KOPT-K1 (cell line): ENCODE data around the gene DBX2.
"Not testable (repeated sequence)": the region's sequence is repeated elsewhere in the genome, so short reads cannot be mapped to it uniquely, and the experiment has no call there.

Source experiments
- H3K27ac ChIP-seq: fragments of 200-600 bp; sonication (generic); 2 replicates; pipeline ENCODE4 v1.5.1; 2016; ENCODE audit warnings: antibody characterized with exemption, mild to moderate bottlenecking, low read depth, low read length; ENCODE audit not compliant: poor library complexity, severe bottlenecking
- H3K36me3 ChIP-seq: fragments of 200-600 bp; sonication (generic); 2 replicates; pipeline ENCODE4 v1.5.1; 2017; ENCODE audit warnings: antibody characterized with exemption, mild to moderate bottlenecking, low read length, moderate library complexity; ENCODE audit not compliant: insufficient read depth
- H3K9me3 ChIP-seq: fragments of 200-600 bp; sonication (generic); 2 replicates; pipeline ENCODE4 v1.5.1; 2017; ENCODE audit warnings: antibody characterized with exemption, low read length, mild to moderate bottlenecking; ENCODE audit not compliant: insufficient read depth, poor library complexity, severe bottlenecking

DBX2 gene

DNA sequence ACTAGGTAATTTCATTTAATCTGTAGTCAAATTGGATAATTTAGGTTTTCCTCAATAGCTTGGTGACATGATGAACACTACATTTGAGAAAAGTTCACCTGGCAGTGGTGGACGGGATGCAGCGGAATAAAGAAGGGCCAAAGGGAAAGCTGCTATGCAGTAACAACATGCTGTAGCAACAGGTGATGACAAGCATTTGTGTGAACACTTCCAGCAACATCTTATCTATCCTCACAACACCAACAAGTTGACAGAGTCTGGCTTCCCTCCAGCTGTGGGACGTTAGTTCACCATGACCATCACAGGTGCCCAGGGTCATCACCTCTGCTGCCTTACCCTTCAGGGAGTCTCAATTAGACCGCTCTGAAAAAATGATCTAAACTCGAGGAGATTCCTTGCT, 8.3 kb downstream of the DBX2 start:
- Histone ChIP-seq H3K9me3 (no peaks in the 10 kb centered on the region), H3K36me3 (no peaks in the 10 kb centered on the region), H3K27ac (no peak overlapping the region)

DNA sequence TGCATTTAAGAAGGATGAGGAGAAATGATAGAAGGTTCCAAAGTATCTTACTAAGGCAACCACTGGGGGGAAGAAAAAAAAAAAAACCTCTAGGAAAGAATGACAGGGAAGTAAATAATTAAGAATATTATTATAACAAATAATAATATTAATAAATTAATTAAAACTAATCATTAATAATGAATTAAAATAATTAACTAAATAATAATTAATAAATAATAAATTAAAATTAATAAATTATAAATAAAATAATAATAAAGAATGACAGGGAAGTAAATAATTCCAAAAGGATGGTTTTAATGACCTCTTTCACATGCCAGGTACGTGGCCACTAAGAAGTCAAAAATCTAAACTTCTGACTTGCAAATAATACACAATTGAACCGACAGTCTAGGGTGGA, 9.9 kb downstream of the DBX2 start:
- no peak overlapping the region for H3K27ac ChIP-seq

DNA sequence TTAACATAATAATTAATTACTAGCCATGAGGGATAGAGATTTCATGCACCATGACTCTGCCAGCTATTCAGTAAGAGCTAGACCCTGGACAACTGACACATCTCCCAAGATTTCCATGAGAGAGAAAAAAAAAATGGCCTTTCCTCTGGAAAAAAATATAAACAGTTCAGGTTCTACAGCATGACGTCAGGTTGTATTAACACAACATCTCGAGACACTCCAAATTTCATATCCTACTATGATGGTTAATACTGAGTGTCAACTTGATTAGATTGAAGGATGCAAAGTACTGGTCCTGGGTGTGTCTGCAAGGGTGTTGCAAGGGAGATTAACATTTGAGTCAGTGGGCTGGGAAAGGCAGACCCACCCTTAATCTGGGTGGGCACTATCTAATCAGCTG, 11.1 kb downstream of the DBX2 start:
- no peak overlapping the region for H3K27ac ChIP-seq
- no peaks in the 10 kb centered on the region for H3K9me3 ChIP-seq
- H3K36me3 ChIP-seq: no peaks in the 10 kb centered on the region

More for the DNA sequence above, 9.9 kb downstream of the DBX2 start:
- no peaks in the 10 kb centered on the region for H3K36me3 ChIP-seq
- no peaks in the 10 kb centered on the region for H3K9me3 ChIP-seq

DNA sequence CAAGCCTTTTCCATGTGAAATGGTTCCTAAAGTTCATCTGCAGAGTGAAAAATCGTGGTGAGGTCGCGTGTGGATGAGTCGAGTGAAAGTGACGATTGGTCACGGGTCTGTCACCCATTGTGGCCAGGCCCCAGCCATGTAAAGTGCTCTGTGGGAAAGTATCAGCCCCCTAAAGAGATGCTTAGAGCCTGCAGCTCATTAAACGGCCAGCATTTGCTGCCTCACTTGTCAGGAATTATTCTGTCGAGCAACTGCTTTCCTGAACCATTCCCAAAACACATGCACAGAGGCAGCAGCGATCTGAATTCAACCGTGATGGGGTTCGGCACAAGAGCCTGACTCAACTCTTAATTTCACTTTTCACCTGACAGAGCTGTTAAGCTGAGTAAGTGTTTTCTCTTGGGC, 16.0 kb downstream of the DBX2 start:
- no peaks in the 10 kb centered on the region for H3K36me3 ChIP-seq
- H3K27ac ChIP-seq: no peak overlapping the region

DNA sequence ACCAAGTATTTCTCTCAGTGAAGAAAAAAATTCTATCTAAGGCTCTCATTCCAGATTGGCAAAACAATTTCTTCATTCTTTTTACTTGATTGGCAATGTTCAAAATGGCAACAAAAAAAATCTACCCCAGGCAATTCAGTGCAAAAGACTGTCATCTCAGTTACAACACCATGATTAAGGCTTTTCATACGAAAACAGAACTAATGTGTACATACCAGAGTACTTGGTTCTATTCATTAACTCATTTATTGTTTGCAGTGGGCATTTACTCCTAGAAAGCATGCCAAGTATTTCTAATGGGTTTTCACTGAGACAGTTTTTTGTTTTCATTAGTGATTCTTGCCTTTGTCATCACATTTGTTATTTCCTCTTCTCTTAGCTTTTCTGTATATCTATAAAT, 33.0 kb downstream of the DBX2 start:
- Histone ChIP-seq H3K9me3 (no peaks in the 10 kb centered on the region), H3K27ac (no peak overlapping the region), H3K36me3 (no peaks in the 10 kb centered on the region)

More for the DNA sequence above, 16.0 kb downstream of the DBX2 start:
- no peaks in the 10 kb centered on the region for H3K9me3 ChIP-seq

DNA sequence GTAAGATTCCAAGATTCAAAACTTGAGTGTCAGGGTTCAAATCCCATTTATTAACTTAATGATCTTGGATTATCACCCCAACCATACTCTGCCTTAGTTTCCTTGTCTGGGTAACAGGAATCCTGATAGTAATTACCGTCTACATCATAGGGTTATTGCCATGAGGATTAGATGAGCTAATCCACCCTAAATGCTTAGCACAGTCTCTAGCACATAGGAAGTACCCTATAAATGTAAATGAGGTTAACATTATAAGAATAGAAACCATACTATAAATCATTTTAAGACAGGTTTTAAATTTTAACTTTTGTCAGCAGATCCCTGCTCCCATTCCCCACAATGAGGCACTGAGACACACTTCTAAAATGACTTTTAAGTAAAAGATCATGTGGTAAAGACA, 36.5 kb downstream of the DBX2 start:
- no peaks in the 10 kb centered on the region for H3K36me3 ChIP-seq
- no peak overlapping the region for H3K27ac ChIP-seq
- no peaks in the 10 kb centered on the region for H3K9me3 ChIP-seq

DNA sequence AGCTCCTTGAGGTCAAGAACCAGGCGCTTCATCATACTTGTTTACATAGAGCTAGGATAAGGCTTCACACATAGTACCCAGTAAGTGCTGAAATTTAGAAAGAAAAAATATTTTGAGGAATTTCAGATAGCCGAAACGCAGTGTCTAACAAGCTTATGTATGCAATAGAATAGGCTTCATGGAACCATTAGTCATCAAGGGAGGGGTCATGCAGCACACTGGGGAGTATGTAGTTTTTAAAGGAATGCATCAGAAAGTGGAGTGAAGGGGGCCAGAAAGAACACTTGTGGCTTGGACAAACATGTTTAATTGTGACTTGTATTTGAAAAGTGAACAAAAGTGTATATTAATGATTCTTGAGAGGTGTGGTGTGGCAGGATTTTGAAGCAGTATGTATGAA, 38.1 kb downstream of the DBX2 start:
- H3K9me3 ChIP-seq: no peaks in the 10 kb centered on the region
- no peak overlapping the region for H3K27ac ChIP-seq
- no peaks in the 10 kb centered on the region for H3K36me3 ChIP-seq

DNA sequence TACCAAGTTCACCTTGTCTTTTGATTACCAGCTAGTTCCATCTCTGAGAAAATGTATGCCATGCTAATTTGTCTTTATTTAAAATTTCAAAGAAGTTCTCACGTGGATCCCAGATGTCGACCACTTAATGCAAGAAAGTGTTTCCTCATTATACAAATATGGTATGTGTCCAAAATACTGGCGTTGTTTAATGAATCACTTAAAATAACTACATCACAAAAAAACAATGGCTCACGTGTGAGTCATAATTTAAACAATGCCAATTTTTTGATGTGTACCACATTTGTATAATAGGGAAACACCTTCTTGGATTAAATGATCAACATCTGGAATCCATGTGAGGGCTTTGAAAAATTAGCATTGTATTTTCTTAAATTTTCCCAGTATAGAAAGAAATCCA, 40.8 kb downstream of the DBX2 start:
- H3K36me3 ChIP-seq: no peaks in the 10 kb centered on the region
- no peaks in the 10 kb centered on the region for H3K9me3 ChIP-seq
- H3K27ac ChIP-seq: no peak overlapping the region

DNA sequence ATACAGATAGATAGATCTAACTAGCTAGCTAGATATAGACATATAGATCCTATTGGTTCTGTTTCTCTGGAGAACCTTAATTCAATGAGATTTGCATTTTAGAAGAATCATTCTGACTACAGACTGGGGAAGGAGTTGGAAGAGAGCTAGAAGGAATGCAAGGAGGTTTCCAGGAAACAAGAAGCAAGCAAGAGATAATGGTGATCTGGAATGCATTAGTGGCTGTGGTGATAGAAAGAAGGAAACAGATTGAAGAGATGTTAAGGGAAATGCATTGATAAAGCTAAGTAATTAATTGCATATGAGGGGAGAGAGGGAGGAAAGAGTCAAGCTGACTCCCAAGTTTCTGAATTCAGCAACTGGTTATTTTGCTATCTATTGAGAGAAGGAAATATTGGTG, 42.7 kb downstream of the DBX2 start:
- H3K36me3 ChIP-seq: no peaks in the 10 kb centered on the region
- no peak overlapping the region for H3K27ac ChIP-seq
- H3K9me3 ChIP-seq: no peaks in the 10 kb centered on the region

DNA sequence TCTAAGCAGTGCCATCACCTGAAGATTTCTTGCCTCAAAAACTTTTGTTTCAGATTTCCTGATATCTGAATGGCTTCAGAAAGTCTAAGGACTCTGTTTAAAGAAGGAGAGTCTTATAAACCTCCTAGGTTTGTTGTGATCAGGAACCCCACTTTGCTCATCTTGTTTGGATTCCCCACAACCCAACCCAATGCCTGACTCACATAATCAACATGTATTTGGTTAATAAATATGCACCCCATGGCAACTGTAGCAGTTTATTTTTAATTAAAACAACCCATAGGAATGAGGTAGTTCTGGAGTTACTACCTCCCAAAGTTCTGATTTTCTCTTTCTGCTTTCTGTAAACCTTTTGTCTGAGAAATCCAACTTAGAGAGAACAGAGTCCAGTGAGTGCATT, 51.5 kb downstream of the DBX2 start:
- Histone ChIP-seq H3K27ac (no peak overlapping the region), H3K9me3 (no peaks in the 10 kb centered on the region)

DNA sequence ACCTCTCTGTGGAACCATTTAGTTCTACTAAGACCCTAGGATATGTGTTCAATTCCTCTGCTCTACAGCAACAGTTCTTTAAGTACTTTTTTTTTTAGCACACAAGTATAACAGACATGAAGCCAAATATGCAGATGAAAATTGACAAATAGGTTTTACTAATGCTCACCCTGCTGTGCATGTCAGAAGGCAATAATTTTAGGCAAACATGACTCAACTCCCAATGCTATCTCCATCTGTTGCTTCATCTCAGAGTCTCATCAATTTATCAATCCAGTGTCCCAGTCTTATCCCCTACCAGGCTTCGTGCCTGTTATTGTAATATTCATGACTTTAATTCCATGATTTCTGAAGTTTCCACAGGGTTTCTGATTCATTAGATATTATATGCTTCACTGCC, 57.7 kb downstream of the DBX2 start:
- Histone ChIP-seq H3K27ac (no peak overlapping the region), H3K36me3 (no peaks in the 10 kb centered on the region), H3K9me3 (no peaks in the 10 kb centered on the region)

More for the DNA sequence above, 51.5 kb downstream of the DBX2 start:
- no peaks in the 10 kb centered on the region for H3K36me3 ChIP-seq

DNA sequence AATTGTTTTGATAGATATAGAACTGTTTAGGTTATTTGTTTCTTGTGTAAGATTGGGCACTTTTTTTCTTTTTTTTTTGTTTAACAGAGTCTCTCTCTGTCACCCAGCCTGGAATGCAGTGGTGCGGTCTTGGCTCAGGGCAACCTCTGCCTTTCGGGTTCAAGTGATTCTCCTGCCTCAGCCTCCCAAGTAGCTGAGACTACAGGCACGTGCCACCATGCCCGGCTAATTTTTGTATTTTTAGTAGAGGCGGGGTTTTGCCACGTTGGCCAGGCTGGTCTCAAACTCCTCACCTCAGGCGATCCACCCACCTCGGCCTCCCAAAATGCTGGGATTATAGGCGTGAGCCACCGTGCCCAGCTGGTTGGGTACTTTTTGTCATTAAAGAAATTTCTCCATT, 66.0 kb downstream of the DBX2 start:
- not testable (repeated sequence) for H3K36me3 ChIP-seq, H3K9me3 ChIP-seq, H3K27ac ChIP-seq

DNA sequence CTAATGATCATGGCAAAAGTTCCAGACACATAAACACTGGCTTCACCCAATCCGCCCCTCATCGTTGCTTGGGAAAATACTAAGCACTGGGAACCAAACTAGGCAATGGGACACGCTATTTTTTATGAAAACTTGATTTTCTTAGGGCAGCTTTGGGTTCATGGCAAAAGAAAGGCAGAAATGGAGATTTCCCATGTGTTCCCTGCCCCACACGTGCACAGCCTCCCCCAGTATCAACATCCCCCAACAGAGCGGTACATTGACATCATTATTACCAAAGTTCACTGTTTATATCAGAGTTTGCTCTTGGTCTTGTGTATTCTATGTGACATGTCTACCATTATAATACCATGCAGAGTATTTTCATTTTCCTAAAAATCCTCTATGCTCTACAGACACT, 71.0 kb downstream of the DBX2 start:
- H3K27ac ChIP-seq: no peak overlapping the region
- H3K36me3 ChIP-seq: no peaks in the 10 kb centered on the region
- no peaks in the 10 kb centered on the region for H3K9me3 ChIP-seq

DNA sequence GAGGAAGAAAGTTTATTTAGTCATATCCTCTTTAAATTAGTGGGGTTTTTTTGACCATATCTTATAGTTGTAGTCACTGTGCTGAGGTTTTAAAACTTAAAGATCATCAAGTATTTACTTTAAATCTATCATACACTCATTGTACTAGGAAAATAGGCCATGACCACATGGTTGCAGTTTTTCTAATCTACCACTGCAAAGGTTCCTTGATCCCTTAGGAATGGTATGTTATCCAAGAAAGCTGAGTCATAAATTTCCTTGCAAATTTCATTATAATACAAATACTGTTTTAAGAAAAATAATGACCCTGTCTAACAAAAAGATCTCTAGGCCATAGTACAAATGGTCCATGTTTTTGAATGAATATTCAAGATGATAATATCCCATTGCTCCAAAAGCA, 74.7 kb downstream of the DBX2 start:
- H3K36me3 ChIP-seq: no peaks in the 10 kb centered on the region
- no peaks in the 10 kb centered on the region for H3K9me3 ChIP-seq
- H3K27ac ChIP-seq: no peak overlapping the region

DNA sequence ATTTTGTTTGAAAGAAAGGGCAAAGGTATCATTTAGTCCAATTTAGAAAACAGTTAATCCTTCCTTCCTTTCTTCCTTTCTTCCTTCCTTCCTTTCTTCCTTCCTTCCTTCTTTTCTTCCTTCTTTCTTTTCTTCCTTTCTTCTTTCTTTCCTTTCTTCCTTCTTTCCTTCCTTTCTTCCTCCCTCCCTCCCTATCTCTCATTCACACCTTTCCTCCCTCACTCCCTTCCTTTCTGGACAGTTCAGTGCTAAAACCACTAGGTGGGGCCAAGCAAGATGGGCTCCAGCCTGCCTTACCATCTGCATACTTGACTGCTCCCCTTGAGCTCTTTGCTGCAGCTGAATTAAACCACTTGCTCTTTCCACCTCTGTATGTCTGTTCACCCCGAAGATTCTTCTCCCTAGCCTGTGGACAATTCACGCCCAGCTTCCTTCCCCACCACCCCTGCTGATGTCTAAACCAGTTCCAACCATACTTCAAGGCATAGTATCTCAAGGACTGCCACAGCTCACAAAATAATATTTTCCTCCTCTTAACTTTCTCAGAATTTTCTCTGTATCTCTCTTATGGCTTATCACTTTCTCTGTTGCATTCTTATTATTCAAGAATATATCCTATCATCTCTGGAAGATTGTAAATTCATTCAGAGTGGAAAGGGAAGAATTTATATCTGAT, 78.0 kb downstream of the DBX2 start:
- Histone ChIP-seq H3K36me3 (no peaks in the 10 kb centered on the region), H3K27ac (no peak overlapping the region), H3K9me3 (no peaks in the 10 kb centered on the region)

DNA sequence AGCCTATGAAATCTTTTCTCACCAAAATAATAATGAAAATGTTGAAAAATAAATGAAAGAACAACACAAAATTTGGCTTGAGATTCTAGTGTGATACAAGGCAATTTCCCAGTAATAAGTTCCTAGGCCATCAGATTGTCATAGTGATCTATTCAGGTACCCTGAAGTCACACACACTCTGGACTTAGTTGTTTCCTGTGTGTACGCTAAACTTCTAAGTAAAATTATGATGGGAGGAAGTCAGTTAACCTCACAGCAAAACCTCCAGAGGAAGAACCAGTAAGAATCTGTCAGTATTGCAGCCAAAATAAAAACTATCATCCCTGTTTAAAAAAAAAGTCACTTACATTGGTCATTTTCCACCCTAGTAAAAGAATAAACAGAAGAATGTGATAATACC, 81.9 kb downstream of the DBX2 start:
- peak overlapping the region; percentile 58 for H3K27ac ChIP-seq
- H3K36me3 ChIP-seq: no peaks in the 10 kb centered on the region
- peaks cover 10% of the 10 kb centered on the region for H3K9me3 ChIP-seq
